Caki2 (cell line): ENCODE measurements around the gene GSE1. TPM values are rescaled to one million over a fixed set of nuclear protein-coding genes. Genes with fewer than 3 reads are reported as not detected.

Experiments
- DNase-seq: peaks from one replicate; pipeline ENCODE4 v3.0.0-alpha.2; 2015; ENCODE audit warnings: low read depth
- in situ Hi-C: cut with HindIII; loops from 2 replicates; pipeline ENCODE4 v1.10.0; 2016; ENCODE audit warnings: low sequenced_read_pairs, low pct_unique_long_range_greater_than_20kb, mixed read lengths
- total RNA-seq: library from RNA; depleted of rRNA; stranded (reverse); fragments of >200 nt; shearing (Covaris generic); gene quantifications from 2 replicates; pipeline ENCODE4 v1.2.3, GENCODE V29; 2014; ENCODE audit warnings: low replicate concordance

Gene GSE1
- total RNA-seq, 1 experiment from 2014 or later = 7.1 TPM

GRCh38 chr16:85612191-85612800, 826 bp upstream of the GSE1 start:
- in situ Hi-C loops = no loop called here
- peak; percentile 89 for DNase-seq

- DNase-seq = peak; percentile 62
- in situ Hi-C loops = no loop called here
Observed at GRCh38 chr16:85613604-85614337, 649 bp downstream of the GSE1 start.

- in situ Hi-C loops = no loop called here
- DNase-seq = no peak
Observed at GRCh38 chr16:85614338-85615013, 1.4 kb downstream of the GSE1 start.

GRCh38 chr16:85615014-85615851, 2.1 kb downstream of the GSE1 start:
- DNase-seq = no peak
- in situ Hi-C loops = no loop called here

- DNase-seq = peak; percentile 30
Observed at GRCh38 chr16:85615852-85616606, 2.9 kb downstream of the GSE1 start.

GRCh38 chr16:85616607-85617321, 3.6 kb downstream of the GSE1 start:
- DNase-seq = no peak
- in situ Hi-C loops = no loop called here

More at GRCh38 chr16:85615852-85616606, 2.9 kb downstream of the GSE1 start:
- in situ Hi-C loops = no loop called here

- in situ Hi-C loops = no loop called here
- DNase-seq = no peak
Observed at GRCh38 chr16:85617948-85618347, 4.8 kb downstream of the GSE1 start.

GRCh38 chr16:85618521-85618920, 5.4 kb downstream of the GSE1 start:
- no peak for DNase-seq
- in situ Hi-C loops = no loop called here

GRCh38 chr16:85619101-85619891, 6.2 kb downstream of the GSE1 start:
- no peak for DNase-seq
- in situ Hi-C loops = no loop called here

GRCh38 chr16:85620374-85620773, 7.3 kb downstream of the GSE1 start:
- in situ Hi-C loops = no loop called here
- DNase-seq = no peak

GRCh38 chr16:85621698-85622428, 8.7 kb downstream of the GSE1 start:
- in situ Hi-C loops = no loop called here
- no peak for DNase-seq

GRCh38 chr16:85622683-85623082, 9.6 kb downstream of the GSE1 start:
- no peak for DNase-seq
- in situ Hi-C loops = no loop called here

- in situ Hi-C loops = no loop called here
- no peak for DNase-seq
Observed at GRCh38 chr16:85623250-85623649, 10.1 kb downstream of the GSE1 start.

- in situ Hi-C loops = no loop called here
- no peak for DNase-seq
Observed at GRCh38 chr16:85623997-85624601, 11.0 kb downstream of the GSE1 start.

- no peak for DNase-seq
- in situ Hi-C loops = no loop called here
Observed at GRCh38 chr16:85624646-85625045, 11.5 kb downstream of the GSE1 start.

- in situ Hi-C loops = no loop called here
- no peak for DNase-seq
Observed at GRCh38 chr16:85625053-85625452, 11.9 kb downstream of the GSE1 start.
